HepG2 (cell line): Measurements from ENCODE around the gene MAP1LC3B. TPM values are rescaled to one million over a fixed set of nuclear protein-coding genes. Genes with fewer than 3 reads are reported as not detected.

Experiments
- ATAC-seq: fragments of 200-7000 bp; cut with Tn5 transposase; 3 replicates; pipeline ENCODE4 v1.9.1; 2020; ENCODE audit warnings: mild to moderate bottlenecking, moderate library complexity
- BruUV-seq: library from RNA; stranded (reverse); fragments of 400-500 nt; replicated peaks from 2 replicates; lab custom pipeline; 2021; lab: Mats Ljungman, UMichigan
- CTCF ChIA-PET: fragments of 300-600 bp; formaldehyde crosslinking; extraction: SDS; loops from one replicate; lab custom pipeline; 2021; ENCODE audit warnings: low total read pairs, inconsistent platforms, low intra/inter-chr PET ratio; lab: Yijun Ruan, JAX
- POLR2A ChIA-PET: fragments of 350-600 bp; sonication (Branson Sonifier 250); formaldehyde crosslinking; loops from one replicate; lab custom pipeline; 2020; ENCODE audit warnings: antibody characterized with exemption, inconsistent platforms; lab: Yijun Ruan, JAX
- DNase-seq: peaks from one replicate; pipeline ENCODE4 v3.0.0-alpha.2; 2015; ENCODE audit warnings: low spot score
- FAIRE-seq: peaks from 3 replicates; lab custom pipeline; 2011; peaks lifted over from hg19 to GRCh38; lab: Jason Lieb, UNC
- H2AFZ ChIP-seq: one replicate; pipeline ENCODE4 v1.6.1; 2011; ENCODE audit warnings: low read length, inconsistent platforms
- H3K27ac ChIP-seq: fragments of 300-600 bp; 3 replicates; pipeline ENCODE4 v1.8.0; 2011; ENCODE audit warnings: mixed run types, mild to moderate bottlenecking, mixed read lengths, low read length, inconsistent platforms; ENCODE audit not compliant: insufficient read depth; ENCODE audit errors: extremely low read length
- H3K27me3 ChIP-seq, 2 experiments: fragments of 200-600 bp in 1 of 2; 2 replicates in 1 of 2; 3 replicates in 1 of 2; pipeline versions ENCODE4 v1.6.0 to v1.8.0; 2011; ENCODE audit warnings: low read length in 2 of 2, mild to moderate bottlenecking in 2 of 2, moderate library complexity in 2 of 2, inconsistent platforms in 1 of 2; ENCODE audit not compliant: insufficient read depth in 2 of 2, control insufficient read depth in 1 of 2
- H3K36me3 ChIP-seq, 2 experiments: fragments of 200-600 bp in 1 of 2; replicated peaks in 1 of 2; 2 replicates in 1 of 2; 3 replicates in 1 of 2; pipeline versions ENCODE4 v1.5.1 to v1.8.0; 2011; ENCODE audit warnings: low read length in 2 of 2, inconsistent platforms in 1 of 2; ENCODE audit not compliant: insufficient read depth in 2 of 2, control insufficient read depth in 1 of 2
- H3K4me1 ChIP-seq: 2 replicates; pipeline ENCODE4 v1.5.1; 2012; ENCODE audit warnings: low read length, inconsistent platforms; ENCODE audit not compliant: insufficient read depth
- H3K4me2 ChIP-seq: 2 replicates; pipeline ENCODE4 v1.6.0; 2011; ENCODE audit warnings: low read depth, low read length, inconsistent platforms
- H3K4me3 ChIP-seq, 3 experiments: fragments of 200-600 bp in 1 of 3; sonication (generic), shearing (Covaris generic) in 1 of 3; replicated peaks in 1 of 3; 2 replicates each; pipeline ENCODE4 v1.5.1; 2011 to 2016; ENCODE audit warnings: low read length in 3 of 3, inconsistent platforms in 2 of 3, low read depth in 2 of 3, mild to moderate bottlenecking in 2 of 3, control low read depth in 1 of 3, mixed read lengths in 1 of 3; ENCODE audit not compliant: insufficient read depth in 1 of 3
- H3K79me2 ChIP-seq: one replicate; pipeline ENCODE4 v1.6.1; 2011; ENCODE audit warnings: low read length, inconsistent platforms; ENCODE audit not compliant: insufficient read depth
- H3K9ac ChIP-seq: 2 replicates; pipeline ENCODE4 v1.6.0; 2011; ENCODE audit warnings: mild to moderate bottlenecking, low read depth, low read length, inconsistent platforms; ENCODE audit not compliant: insufficient read depth
- H3K9me3 ChIP-seq: 2 replicates; pipeline ENCODE4 v1.5.1; 2012; ENCODE audit warnings: mild to moderate bottlenecking, low read length
- H4K20me1 ChIP-seq: 2 replicates; pipeline ENCODE4 v1.6.0; 2011; ENCODE audit warnings: inconsistent platforms, mild to moderate bottlenecking, low read length, moderate library complexity; ENCODE audit not compliant: insufficient read depth
- E2F5 ChIP-seq: sonication (generic); formaldehyde crosslinking; conservative IDR thresholded peaks from 2 replicates; pipeline ENCODE4 v1.4.0; 2020; ENCODE audit warnings: missing genetic modification reagents
- FOXA3 ChIP-seq: IDR thresholded peaks from 2 replicates; pipeline ENCODE4 v1.6.1; 2016; ENCODE audit warnings: missing genetic modification reagents, missing compliant biosample characterization
- HES4 ChIP-seq: sonication (generic); formaldehyde crosslinking; IDR thresholded peaks from 2 replicates; pipeline ENCODE4 v1.9.0; 2021; ENCODE audit warnings: mild to moderate bottlenecking, missing genetic modification reagents, borderline replicate concordance
- HIC2 ChIP-seq: sonication (generic); formaldehyde crosslinking; IDR thresholded peaks from 2 replicates; pipeline ENCODE4 v1.9.0; 2022; ENCODE audit warnings: low read depth, missing genetic modification reagents
- HNRNPUL1 ChIP-seq: fragments of 200-400 bp; formaldehyde crosslinking; IDR thresholded peaks from 2 replicates; pipeline ENCODE4 v1.6.1; 2017; ENCODE audit warnings: low read depth, mild to moderate bottlenecking, low read length, moderate library complexity
- KLF15 ChIP-seq: sonication (generic); formaldehyde crosslinking; IDR thresholded peaks from 2 replicates; pipeline ENCODE4 v1.8.1; 2023; ENCODE audit warnings: borderline replicate concordance, mild to moderate bottlenecking, inconsistent platforms, missing genetic modification reagents, mixed read lengths
- NR2F6 ChIP-seq, 2 experiments: IDR thresholded peaks; 2 replicates each; pipeline ENCODE4 v1.6.1; 2016; ENCODE audit warnings: antibody characterized with exemption in 1 of 2, mild to moderate bottlenecking in 1 of 2
- PBX3 ChIP-seq: sonication (generic); formaldehyde crosslinking; IDR thresholded peaks from 2 replicates; pipeline ENCODE4 v1.8.1; 2023; ENCODE audit warnings: missing genetic modification reagents, inconsistent platforms, borderline replicate concordance
- RORA ChIP-seq: sonication (generic); formaldehyde crosslinking; IDR thresholded peaks from 2 replicates; pipeline ENCODE4 v1.5.0; 2020; ENCODE audit warnings: mild to moderate bottlenecking, missing genetic modification reagents, moderate library complexity
- SIN3A ChIP-seq: IDR thresholded peaks from 2 replicates; pipeline ENCODE4 v1.6.1; 2011; ENCODE audit warnings: low read depth, mild to moderate bottlenecking, control low read depth, low read length, borderline replicate concordance
- SMAD3 ChIP-seq: sonication (generic); formaldehyde crosslinking; IDR thresholded peaks from 2 replicates; pipeline ENCODE4 v1.4.0; 2020; ENCODE audit warnings: missing genetic modification reagents
- WIZ ChIP-seq: sonication (generic); formaldehyde crosslinking; IDR thresholded peaks from 2 replicates; pipeline ENCODE4 v1.5.1; 2020; ENCODE audit warnings: mild to moderate bottlenecking, missing genetic modification reagents
- XBP1 ChIP-seq: sonication (generic); formaldehyde crosslinking; IDR thresholded peaks from 2 replicates; pipeline ENCODE4 v1.5.0; 2020; ENCODE audit warnings: missing genetic modification reagents
- ZFP1 ChIP-seq: IDR thresholded peaks from 2 replicates; pipeline ENCODE4 v1.6.1; 2016
- ZNF264 ChIP-seq: sonication (generic); formaldehyde crosslinking; IDR thresholded peaks from 2 replicates; pipeline ENCODE4 v1.4.0; 2020; ENCODE audit warnings: missing genetic modification reagents
- ZNF317 ChIP-seq: sonication (generic); formaldehyde crosslinking; IDR thresholded peaks from 2 replicates; pipeline ENCODE4 v1.5.0; 2020; ENCODE audit warnings: mild to moderate bottlenecking, missing genetic modification reagents
- ZNF333 ChIP-seq: sonication (generic); formaldehyde crosslinking; IDR thresholded peaks from 2 replicates; pipeline ENCODE4 v1.4.0; 2020; ENCODE audit warnings: mild to moderate bottlenecking, missing genetic modification reagents, borderline replicate concordance
- ZNF382 ChIP-seq: sonication (generic); formaldehyde crosslinking; IDR thresholded peaks from 2 replicates; pipeline ENCODE4 v1.5.0; 2020; ENCODE audit warnings: missing genetic modification reagents, mild to moderate bottlenecking, borderline replicate concordance
- ZNF574 ChIP-seq: sonication (generic); formaldehyde crosslinking; IDR thresholded peaks from 2 replicates; pipeline ENCODE4 v1.4.0; 2020; ENCODE audit warnings: missing genetic modification reagents
- ZNF766 ChIP-seq: sonication (generic); formaldehyde crosslinking; IDR thresholded peaks from 2 replicates; pipeline ENCODE4 v1.5.0; 2020; ENCODE audit warnings: missing genetic modification reagents, borderline replicate concordance
- WGBS: methylation state at CpG from one replicate; pipeline ENCODE4 v1.1.6; 2017; ENCODE audit warnings: low lambda C conversion rate; 5-methylcytosine and 5-hydroxymethylcytosine counted together
- in situ Hi-C: cut with HindIII; loops from 2 replicates; pipeline ENCODE4 v1.10.0; 2017; ENCODE audit warnings: low pct_unique_long_range_greater_than_20kb; ENCODE audit not compliant: extremely low pct_ligation_motif_present
- intact Hi-C: fragments of 100-400 bp; cut with micrococcal nuclease; formaldehyde crosslinking; loops from one replicate; pipeline ENCODE4 v1.10.0; 2022; ENCODE audit not compliant: unreplicated experiment
- polyA plus RNA-seq, 8 experiments: library from polyadenylated mRNA; depleted of rRNA in 3 of 8; stranded (reverse) in 7 of 8; unstranded in 1 of 8; fragments of >200 nt; fragmentation: Illumina TruSeq in 4 of 8; extraction: Trizol in 4 of 8; gene quantifications; 2 replicates each; pipeline versions ENCODE4 v1.2.1 to v1.2.3, GENCODE V29; 2011 to 2016; ENCODE audit warnings: low read depth in 4 of 8, missing spikeins in 1 of 8, mixed read lengths in 1 of 8; ENCODE audit not compliant: insufficient read depth in 1 of 8
- total RNA-seq, 5 experiments: library from RNA; depleted of rRNA; stranded (reverse); fragments of >200 nt; fragmentation: Illumina TruSeq; extraction: Trizol; gene quantifications; 2 replicates each; pipeline ENCODE4 v1.2.3, GENCODE V29; 2016; ENCODE audit warnings: low read depth in 1 of 5

Gene MAP1LC3B
- total and polyA plus RNA-seq, 2 of the 13 experiments (the other 11 are each of a cell fraction or from before 2014, with no cell fraction given): 15.7 to 37.4 TPM

- no peak for TF ChIP-seq HNRNPUL1
- no peak for TF ChIP-seq RORA
- TF ChIP-seq PBX3: no peak
- no peak for TF ChIP-seq XBP1 (CRISPR knock-in tag)
- no peak for TF ChIP-seq HIC2
- no peak for TF ChIP-seq ZFP1 (CRISPR knock-in tag)
- TF ChIP-seq ZNF264 (CRISPR knock-in tag): no peak
- no peak for TF ChIP-seq ZNF574
These were observed 17.0 kb downstream of the MAP1LC3B start (continued) for GRCh38 chr16:87409153-87409552.

GRCh38 chr16:87409781-87410180 lies 17.6 kb downstream of the MAP1LC3B start:
- H3K9ac ChIP-seq: no peak overlapping the region
- ChIA-PET CTCF (no interaction called here), POLR2A (no interaction called here)
- no peak overlapping the region for H3K4me3 ChIP-seq
- no peaks in the 10 kb centered on the region for H3K27me3 ChIP-seq
- H3K9me3 ChIP-seq: no peaks in the 10 kb centered on the region
- H3K79me2 ChIP-seq: no peaks in the 10 kb centered on the region
- no peak overlapping the region for H3K4me2 ChIP-seq
- intact Hi-C loops (no loop called here), in situ Hi-C loops (no loop called here)
- no peaks in the 10 kb centered on the region for H3K4me1 ChIP-seq
- TF ChIP-seq E2F5 (CRISPR knock-in tag) (no peak), ZNF382 (CRISPR knock-in tag) (no peak), HES4 (CRISPR knock-in tag) (no peak), ZNF766 (no peak), KLF15 (CRISPR knock-in tag) (no peak), ZNF317 (CRISPR knock-in tag) (no peak), WIZ (CRISPR knock-in tag) (no peak), ZNF333 (no peak), FOXA3 (no peak), SIN3A (no peak), SMAD3 (no peak), NR2F6 (IDR thresholded peaks at IDR 0.05) (no peak), NR2F6 (CRISPR knock-in tag; IDR thresholded peaks at IDR 0.05) (no peak)
- H4K20me1 ChIP-seq: peaks cover 7% of the 10 kb centered on the region; the same call in 1 of the 2 replicates
- H3K36me3 ChIP-seq: peaks cover 36 to 68% of the 10 kb centered on the region in 2 experiments
- no peak overlapping the region for H2AFZ ChIP-seq
- WGBS: 97% methylated on average over 13 of the region's 13 CpGs
- no peak for ATAC-seq
- FAIRE-seq: no peak
- DNase-seq: no peak
- no TSS peak for BruUV-seq
- H3K27ac ChIP-seq: no peak overlapping the region
